GM12878 (cell line): Measurements from ENCODE around the gene TMEM163. TPM values are rescaled to one million over a fixed set of nuclear protein-coding genes. Genes with fewer than 3 reads are reported as not detected.
A peak's percentile ranks its signal among the peaks of the same experiment; 100 is the strongest.

Source experiments
- ATF7 ChIP-seq: fragments of 450-650 bp; IDR thresholded peaks from 2 replicates; pipeline ENCODE4 v1.6.1; 2016; ENCODE audit warnings: low read depth, mild to moderate bottlenecking
- CREM ChIP-seq: IDR thresholded peaks from 2 replicates; pipeline ENCODE4 v1.6.1; 2014; ENCODE audit warnings: antibody characterized with exemption, low read depth
- EP300 ChIP-seq, 2 experiments: fragments of 150-350 bp in 1 of 2; IDR thresholded peaks; 2 replicates each; pipeline ENCODE4 v1.6.1; 2011 to 2012; ENCODE audit warnings: low read depth in 2 of 2, low read length in 2 of 2, borderline replicate concordance in 1 of 2, improper control_type of control experiment in 1 of 2, inconsistent platforms in 1 of 2; ENCODE audit not compliant: control insufficient read depth in 1 of 2
- EZH2 ChIP-seq: IDR thresholded peaks from 2 replicates; pipeline ENCODE4 v1.6.1; 2012; ENCODE audit warnings: low read depth, mild to moderate bottlenecking, control low read depth, inconsistent platforms, low read length, borderline replicate concordance; ENCODE audit not compliant: control insufficient read depth
- FOXM1 ChIP-seq: IDR thresholded peaks from 2 replicates; pipeline ENCODE4 v1.6.1; 2012; ENCODE audit warnings: low read depth, mild to moderate bottlenecking, inconsistent platforms, low read length, moderate library complexity
- HDGF ChIP-seq: fragments of 450-650 bp; IDR thresholded peaks from 2 replicates; pipeline ENCODE4 v1.6.1; 2016; ENCODE audit warnings: antibody characterized with exemption
- KAT2A ChIP-seq: conservative IDR thresholded peaks from 2 replicates; pipeline ENCODE4 v1.6.1; 2011; ENCODE audit warnings: low read depth, low read length; ENCODE audit not compliant: control insufficient read depth
- KLF5 ChIP-seq: fragments of 450-650 bp; IDR thresholded peaks from 2 replicates; pipeline ENCODE4 v1.6.1; 2014; ENCODE audit warnings: mild to moderate bottlenecking; ENCODE audit not compliant: partially characterized antibody
- MEF2B ChIP-seq: fragments of 450-650 bp; IDR thresholded peaks from 2 replicates; pipeline ENCODE4 v1.6.1; 2018; ENCODE audit warnings: mild to moderate bottlenecking, moderate library complexity; ENCODE audit not compliant: partially characterized antibody, poor library complexity, severe bottlenecking
- SIX5 ChIP-seq: IDR thresholded peaks from 2 replicates; pipeline ENCODE4 v1.6.1; 2011; ENCODE audit warnings: mild to moderate bottlenecking, low read depth, low read length, moderate library complexity; ENCODE audit not compliant: severe bottlenecking
- USF2 ChIP-seq: IDR thresholded peaks from 2 replicates; pipeline ENCODE4 v1.6.1; 2011; ENCODE audit warnings: low read depth, low read length, improper control_type of control experiment, borderline replicate concordance
- ZNF274 ChIP-seq: IDR thresholded peaks from one replicate; pipeline ENCODE4 v1.8.0; 2011; ENCODE audit not compliant: insufficient read length, insufficient read depth
- ZNF622 ChIP-seq: fragments of 450-650 bp; IDR thresholded peaks from 2 replicates; pipeline ENCODE4 v1.6.1; 2017; ENCODE audit warnings: mild to moderate bottlenecking, inconsistent platforms
- polyA plus RNA-seq, 11 experiments: library from polyadenylated mRNA; depleted of rRNA in 4 of 11; unstranded in 6 of 11; stranded (reverse) in 5 of 11; fragments of >200 nt; fragmentation: Nextera tagmentation in 4 of 11; fragmentation: Illumina TruSeq in 1 of 11; extraction: Ambion mirVana in 4 of 11; extraction: Trizol in 1 of 11; gene quantifications; 1 replicate in 1 of 11; 2 replicates in 10 of 11; pipeline versions ENCODE4 v1.2.1 to v1.2.3, GENCODE V29; 2011 to 2016; ENCODE audit warnings: inconsistent platforms in 2 of 11, missing spikeins in 2 of 11, low read depth in 1 of 11
- total RNA-seq, 4 experiments: library from RNA; depleted of rRNA in 3 of 4; stranded (reverse); fragments of >200 nt in 3 of 4; fragmentation: Illumina TruSeq in 1 of 4; extraction: Trizol in 1 of 4; gene quantifications; 2 replicates each; pipeline versions ENCODE4 v1.2.1 to v1.2.3, GENCODE V29; 2013 to 2021
- TF ChIP-seq, protein P1 (sequence below): fragments of 450-650 bp; IDR thresholded peaks from 2 replicates; pipeline ENCODE4 v1.6.1; 2017; ENCODE audit warnings: borderline replicate concordance
- TF ChIP-seq, protein P2 (sequence below): IDR thresholded peaks from 2 replicates; pipeline ENCODE4 v1.6.1; 2012; ENCODE audit warnings: low read depth, low read length, improper control_type of control experiment
- TF ChIP-seq, protein P3 (sequence below): fragments of 450-650 bp; IDR thresholded peaks from 2 replicates; pipeline ENCODE4 v1.6.1; 2017; ENCODE audit warnings: mild to moderate bottlenecking, moderate library complexity
- TF ChIP-seq, protein P4 (sequence below): IDR thresholded peaks from 2 replicates; pipeline ENCODE4 v1.6.1; 2012; ENCODE audit warnings: mild to moderate bottlenecking, low read depth, low read length

The TMEM163 gene
- total and polyA plus RNA-seq, 10 of the 15 experiments (the other 5 are each of a cell fraction or from before 2014, with no cell fraction given) = 0.05 to 0.11 (median 0.07) TPM; not detected in 4

DNA sequence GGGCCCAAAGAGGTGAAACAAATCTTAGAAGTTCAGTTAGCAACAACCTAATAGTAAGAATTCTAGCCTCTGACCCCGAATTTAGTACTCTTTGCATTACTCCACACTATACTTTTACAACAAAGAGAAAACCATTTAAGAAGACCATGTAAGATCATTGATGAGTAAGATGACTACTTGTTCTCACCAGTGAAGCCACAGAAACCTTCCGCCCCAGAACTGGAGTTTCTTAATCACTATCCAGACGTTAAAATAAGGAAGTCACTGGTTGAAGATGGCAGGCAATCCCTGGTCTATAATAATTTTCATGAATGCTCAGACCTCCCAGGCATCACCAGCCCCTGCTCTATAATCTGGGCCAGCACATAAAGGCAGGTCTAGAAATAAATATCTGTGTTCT, 95.0 kb downstream of the TMEM163 start (continued):
- TF ChIP-seq USF2 (no peak), ZNF622 (no peak), FOXM1 (peak; percentile 96), KLF5 (no peak), SIX5 (no peak), KAT2A (no peak), ATF7 (no peak), CREM (peak; percentile 72; the same call in 1 of the 2 replicates), HDGF (no peak), ZNF274 (no peak), EP300 (IDR thresholded peaks at IDR 0.05; ENCODE audit: borderline replicate concordance in 1 of 2, control insufficient read depth in 1 of 2, low read depth in 2 of 2, low read length in 2 of 2) (peak; percentile 32 to 67; a peak in 2 of 4 replicates), EZH2 (no peak), MEF2B (no peak)
- TF ChIP-seq, protein P1, sequence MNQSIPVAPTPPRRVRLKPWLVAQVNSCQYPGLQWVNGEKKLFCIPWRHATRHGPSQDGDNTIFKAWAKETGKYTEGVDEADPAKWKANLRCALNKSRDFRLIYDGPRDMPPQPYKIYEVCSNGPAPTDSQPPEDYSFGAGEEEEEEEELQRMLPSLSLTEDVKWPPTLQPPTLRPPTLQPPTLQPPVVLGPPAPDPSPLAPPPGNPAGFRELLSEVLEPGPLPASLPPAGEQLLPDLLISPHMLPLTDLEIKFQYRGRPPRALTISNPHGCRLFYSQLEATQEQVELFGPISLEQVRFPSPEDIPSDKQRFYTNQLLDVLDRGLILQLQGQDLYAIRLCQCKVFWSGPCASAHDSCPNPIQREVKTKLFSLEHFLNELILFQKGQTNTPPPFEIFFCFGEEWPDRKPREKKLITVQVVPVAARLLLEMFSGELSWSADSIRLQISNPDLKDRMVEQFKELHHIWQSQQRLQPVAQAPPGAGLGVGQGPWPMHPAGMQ = no peak
- TF ChIP-seq, protein P2, sequence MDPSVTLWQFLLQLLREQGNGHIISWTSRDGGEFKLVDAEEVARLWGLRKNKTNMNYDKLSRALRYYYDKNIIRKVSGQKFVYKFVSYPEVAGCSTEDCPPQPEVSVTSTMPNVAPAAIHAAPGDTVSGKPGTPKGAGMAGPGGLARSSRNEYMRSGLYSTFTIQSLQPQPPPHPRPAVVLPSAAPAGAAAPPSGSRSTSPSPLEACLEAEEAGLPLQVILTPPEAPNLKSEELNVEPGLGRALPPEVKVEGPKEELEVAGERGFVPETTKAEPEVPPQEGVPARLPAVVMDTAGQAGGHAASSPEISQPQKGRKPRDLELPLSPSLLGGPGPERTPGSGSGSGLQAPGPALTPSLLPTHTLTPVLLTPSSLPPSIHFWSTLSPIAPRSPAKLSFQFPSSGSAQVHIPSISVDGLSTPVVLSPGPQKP = no peak
- TF ChIP-seq, protein P3, sequence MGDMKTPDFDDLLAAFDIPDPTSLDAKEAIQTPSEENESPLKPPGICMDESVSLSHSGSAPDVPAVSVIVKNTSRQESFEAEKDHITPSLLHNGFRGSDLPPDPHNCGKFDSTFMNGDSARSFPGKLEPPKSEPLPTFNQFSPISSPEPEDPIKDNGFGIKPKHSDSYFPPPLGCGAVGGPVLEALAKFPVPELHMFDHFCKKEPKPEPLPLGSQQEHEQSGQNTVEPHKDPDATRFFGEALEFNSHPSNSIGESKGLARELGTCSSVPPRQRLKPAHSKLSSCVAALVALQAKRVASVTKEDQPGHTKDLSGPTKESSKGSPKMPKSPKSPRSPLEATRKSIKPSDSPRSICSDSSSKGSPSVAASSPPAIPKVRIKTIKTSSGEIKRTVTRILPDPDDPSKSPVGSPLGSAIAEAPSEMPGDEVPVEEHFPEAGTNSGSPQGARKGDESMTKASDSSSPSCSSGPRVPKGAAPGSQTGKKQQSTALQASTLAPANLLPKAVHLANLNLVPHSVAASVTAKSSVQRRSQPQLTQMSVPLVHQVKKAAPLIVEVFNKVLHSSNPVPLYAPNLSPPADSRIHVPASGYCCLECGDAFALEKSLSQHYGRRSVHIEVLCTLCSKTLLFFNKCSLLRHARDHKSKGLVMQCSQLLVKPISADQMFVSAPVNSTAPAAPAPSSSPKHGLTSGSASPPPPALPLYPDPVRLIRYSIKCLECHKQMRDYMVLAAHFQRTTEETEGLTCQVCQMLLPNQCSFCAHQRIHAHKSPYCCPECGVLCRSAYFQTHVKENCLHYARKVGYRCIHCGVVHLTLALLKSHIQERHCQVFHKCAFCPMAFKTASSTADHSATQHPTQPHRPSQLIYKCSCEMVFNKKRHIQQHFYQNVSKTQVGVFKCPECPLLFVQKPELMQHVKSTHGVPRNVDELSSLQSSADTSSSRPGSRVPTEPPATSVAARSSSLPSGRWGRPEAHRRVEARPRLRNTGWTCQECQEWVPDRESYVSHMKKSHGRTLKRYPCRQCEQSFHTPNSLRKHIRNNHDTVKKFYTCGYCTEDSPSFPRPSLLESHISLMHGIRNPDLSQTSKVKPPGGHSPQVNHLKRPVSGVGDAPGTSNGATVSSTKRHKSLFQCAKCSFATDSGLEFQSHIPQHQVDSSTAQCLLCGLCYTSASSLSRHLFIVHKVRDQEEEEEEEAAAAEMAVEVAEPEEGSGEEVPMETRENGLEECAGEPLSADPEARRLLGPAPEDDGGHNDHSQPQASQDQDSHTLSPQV = no peak
- TF ChIP-seq, protein P4, sequence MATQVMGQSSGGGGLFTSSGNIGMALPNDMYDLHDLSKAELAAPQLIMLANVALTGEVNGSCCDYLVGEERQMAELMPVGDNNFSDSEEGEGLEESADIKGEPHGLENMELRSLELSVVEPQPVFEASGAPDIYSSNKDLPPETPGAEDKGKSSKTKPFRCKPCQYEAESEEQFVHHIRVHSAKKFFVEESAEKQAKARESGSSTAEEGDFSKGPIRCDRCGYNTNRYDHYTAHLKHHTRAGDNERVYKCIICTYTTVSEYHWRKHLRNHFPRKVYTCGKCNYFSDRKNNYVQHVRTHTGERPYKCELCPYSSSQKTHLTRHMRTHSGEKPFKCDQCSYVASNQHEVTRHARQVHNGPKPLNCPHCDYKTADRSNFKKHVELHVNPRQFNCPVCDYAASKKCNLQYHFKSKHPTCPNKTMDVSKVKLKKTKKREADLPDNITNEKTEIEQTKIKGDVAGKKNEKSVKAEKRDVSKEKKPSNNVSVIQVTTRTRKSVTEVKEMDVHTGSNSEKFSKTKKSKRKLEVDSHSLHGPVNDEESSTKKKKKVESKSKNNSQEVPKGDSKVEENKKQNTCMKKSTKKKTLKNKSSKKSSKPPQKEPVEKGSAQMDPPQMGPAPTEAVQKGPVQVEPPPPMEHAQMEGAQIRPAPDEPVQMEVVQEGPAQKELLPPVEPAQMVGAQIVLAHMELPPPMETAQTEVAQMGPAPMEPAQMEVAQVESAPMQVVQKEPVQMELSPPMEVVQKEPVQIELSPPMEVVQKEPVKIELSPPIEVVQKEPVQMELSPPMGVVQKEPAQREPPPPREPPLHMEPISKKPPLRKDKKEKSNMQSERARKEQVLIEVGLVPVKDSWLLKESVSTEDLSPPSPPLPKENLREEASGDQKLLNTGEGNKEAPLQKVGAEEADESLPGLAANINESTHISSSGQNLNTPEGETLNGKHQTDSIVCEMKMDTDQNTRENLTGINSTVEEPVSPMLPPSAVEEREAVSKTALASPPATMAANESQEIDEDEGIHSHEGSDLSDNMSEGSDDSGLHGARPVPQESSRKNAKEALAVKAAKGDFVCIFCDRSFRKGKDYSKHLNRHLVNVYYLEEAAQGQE = no peak
